ENCODE measurements around the gene SCNN1G. TPM values are rescaled to one million over a fixed set of nuclear protein-coding genes. Genes with fewer than 3 reads are reported as not detected.

The SCNN1G gene
- total and polyA plus RNA-seq, 2 of the 13 experiments (the other 11 are each of a cell fraction or from before 2014, with no cell fraction given), result not detected

DNA sequence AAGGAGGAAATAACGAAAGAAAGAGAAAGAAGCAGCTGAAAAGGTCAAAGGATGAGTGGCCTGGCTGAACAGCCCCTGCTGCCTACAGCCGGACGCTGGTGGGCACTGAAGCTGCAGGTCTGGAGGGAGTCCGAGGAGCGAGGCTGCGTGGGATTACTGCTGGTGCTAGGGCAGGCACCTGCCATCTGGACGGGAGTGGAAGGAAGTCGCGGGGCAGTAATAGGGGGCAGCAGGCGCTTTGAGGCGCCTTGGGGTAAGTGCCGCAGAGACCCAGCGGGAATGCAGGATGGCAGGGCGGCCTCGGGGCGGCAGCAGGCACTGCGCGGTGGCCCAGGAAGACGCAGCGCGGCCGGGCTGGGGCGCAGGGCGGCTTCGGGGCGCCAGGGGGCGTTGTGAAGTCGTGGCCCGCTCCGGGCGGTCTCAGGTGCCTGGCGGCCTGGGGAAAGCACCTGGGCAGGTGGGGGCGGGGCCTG is 303 bp upstream of the SCNN1G start (continued):
- TF ChIP-seq, protein P1, sequence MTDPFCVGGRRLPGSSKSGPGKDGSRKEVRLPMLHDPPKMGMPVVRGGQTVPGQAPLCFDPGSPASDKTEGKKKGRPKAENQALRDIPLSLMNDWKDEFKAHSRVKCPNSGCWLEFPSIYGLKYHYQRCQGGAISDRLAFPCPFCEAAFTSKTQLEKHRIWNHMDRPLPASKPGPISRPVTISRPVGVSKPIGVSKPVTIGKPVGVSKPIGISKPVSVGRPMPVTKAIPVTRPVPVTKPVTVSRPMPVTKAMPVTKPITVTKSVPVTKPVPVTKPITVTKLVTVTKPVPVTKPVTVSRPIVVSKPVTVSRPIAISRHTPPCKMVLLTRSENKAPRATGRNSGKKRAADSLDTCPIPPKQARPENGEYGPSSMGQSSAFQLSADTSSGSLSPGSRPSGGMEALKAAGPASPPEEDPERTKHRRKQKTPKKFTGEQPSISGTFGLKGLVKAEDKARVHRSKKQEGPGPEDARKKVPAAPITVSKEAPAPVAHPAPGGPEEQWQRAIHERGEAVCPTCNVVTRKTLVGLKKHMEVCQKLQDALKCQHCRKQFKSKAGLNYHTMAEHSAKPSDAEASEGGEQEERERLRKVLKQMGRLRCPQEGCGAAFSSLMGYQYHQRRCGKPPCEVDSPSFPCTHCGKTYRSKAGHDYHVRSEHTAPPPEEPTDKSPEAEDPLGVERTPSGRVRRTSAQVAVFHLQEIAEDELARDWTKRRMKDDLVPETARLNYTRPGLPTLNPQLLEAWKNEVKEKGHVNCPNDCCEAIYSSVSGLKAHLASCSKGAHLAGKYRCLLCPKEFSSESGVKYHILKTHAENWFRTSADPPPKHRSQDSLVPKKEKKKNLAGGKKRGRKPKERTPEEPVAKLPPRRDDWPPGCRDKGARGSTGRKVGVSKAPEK (CRISPR knock-in tag; IDR thresholded peaks at IDR 0.05; ENCODE audit: borderline replicate concordance), result no peak
- TF ChIP-seq PAX8 (CRISPR knock-in tag; IDR thresholded peaks at IDR 0.05; ENCODE audit: borderline replicate concordance) (peak; percentile 95; the same call in 1 of the 2 replicates), AGO1 (IDR thresholded peaks at IDR 0.05; ENCODE audit: low read depth, low read length, poor library complexity, severe bottlenecking) (peak; percentile 59), ZFP41 (CRISPR knock-in tag; IDR thresholded peaks at IDR 0.05; ENCODE audit: borderline replicate concordance) (no peak; the same call in 1 of the 2 replicates), ZSCAN12 (CRISPR knock-in tag; IDR thresholded peaks at IDR 0.05) (0 out of 2 replicates have a peak, but pooled peaks have one; percentile 33), ZNF501 (CRISPR knock-in tag; IDR thresholded peaks at IDR 0.05) (no peak), ZFP36L2 (CRISPR knock-in tag; IDR thresholded peaks at IDR 0.05) (no peak), ZNF382 (CRISPR knock-in tag; IDR thresholded peaks at IDR 0.05; ENCODE audit: borderline replicate concordance) (no peak), ELF3 (CRISPR knock-in tag; IDR thresholded peaks at IDR 0.05) (peak; percentile 73), ZNF224 (CRISPR knock-in tag; IDR thresholded peaks at IDR 0.05) (no peak), NAIF1 (CRISPR knock-in tag; IDR thresholded peaks at IDR 0.05; ENCODE audit: borderline replicate concordance) (no peak), NFATC3 (CRISPR knock-in tag; IDR thresholded peaks at IDR 0.05) (0 out of 2 replicates have a peak, but pooled peaks have one; percentile 22), MED13 (CRISPR knock-in tag; IDR thresholded peaks at IDR 0.05) (no peak), MBD4 (IDR thresholded peaks at IDR 0.05; ENCODE audit: borderline replicate concordance, low read length) (no peak), GATA4 (IDR thresholded peaks at IDR 0.05; ENCODE audit: borderline replicate concordance, low read depth) (no peak), SP4 (CRISPR knock-in tag; IDR thresholded peaks at IDR 0.05) (peak; percentile 79; the same call in 1 of the 2 replicates), SMYD3 (CRISPR knock-in tag; IDR thresholded peaks at IDR 0.05) (no peak), ZNF496 (CRISPR knock-in tag; IDR thresholded peaks at IDR 0.05; ENCODE audit: insufficient replicate concordance) (no peak), ZNF678 (CRISPR knock-in tag; IDR thresholded peaks at IDR 0.05) (0 out of 2 replicates have a peak, but pooled peaks have one; percentile 43)
- TF ChIP-seq, protein P2, sequence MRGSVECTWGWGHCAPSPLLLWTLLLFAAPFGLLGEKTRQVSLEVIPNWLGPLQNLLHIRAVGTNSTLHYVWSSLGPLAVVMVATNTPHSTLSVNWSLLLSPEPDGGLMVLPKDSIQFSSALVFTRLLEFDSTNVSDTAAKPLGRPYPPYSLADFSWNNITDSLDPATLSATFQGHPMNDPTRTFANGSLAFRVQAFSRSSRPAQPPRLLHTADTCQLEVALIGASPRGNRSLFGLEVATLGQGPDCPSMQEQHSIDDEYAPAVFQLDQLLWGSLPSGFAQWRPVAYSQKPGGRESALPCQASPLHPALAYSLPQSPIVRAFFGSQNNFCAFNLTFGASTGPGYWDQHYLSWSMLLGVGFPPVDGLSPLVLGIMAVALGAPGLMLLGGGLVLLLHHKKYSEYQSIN (CRISPR knock-in tag; IDR thresholded peaks at IDR 0.05; ENCODE audit: borderline replicate concordance), result no peak
- TF ChIP-seq, protein P3, sequence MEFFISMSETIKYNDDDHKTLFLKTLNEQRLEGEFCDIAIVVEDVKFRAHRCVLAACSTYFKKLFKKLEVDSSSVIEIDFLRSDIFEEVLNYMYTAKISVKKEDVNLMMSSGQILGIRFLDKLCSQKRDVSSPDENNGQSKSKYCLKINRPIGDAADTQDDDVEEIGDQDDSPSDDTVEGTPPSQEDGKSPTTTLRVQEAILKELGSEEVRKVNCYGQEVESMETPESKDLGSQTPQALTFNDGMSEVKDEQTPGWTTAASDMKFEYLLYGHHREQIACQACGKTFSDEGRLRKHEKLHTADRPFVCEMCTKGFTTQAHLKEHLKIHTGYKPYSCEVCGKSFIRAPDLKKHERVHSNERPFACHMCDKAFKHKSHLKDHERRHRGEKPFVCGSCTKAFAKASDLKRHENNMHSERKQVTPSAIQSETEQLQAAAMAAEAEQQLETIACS (CRISPR knock-in tag; IDR thresholded peaks at IDR 0.05), result no peak
- TF ChIP-seq, protein P4, sequence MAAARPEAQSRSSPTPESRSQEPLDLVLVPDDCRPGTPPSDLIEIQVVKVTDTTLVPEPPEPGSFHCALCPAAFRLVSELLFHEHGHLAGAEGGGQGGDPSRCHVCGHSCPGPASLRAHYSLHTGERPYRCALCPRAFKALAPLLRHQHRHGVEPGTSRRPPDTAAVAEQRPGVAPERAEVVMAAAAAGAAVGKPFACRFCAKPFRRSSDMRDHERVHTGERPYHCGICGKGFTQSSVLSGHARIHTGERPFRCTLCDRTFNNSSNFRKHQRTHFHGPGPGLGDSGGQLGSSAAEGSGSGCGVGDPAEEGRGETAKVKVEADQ (CRISPR knock-in tag; IDR thresholded peaks at IDR 0.05; ENCODE audit: borderline replicate concordance), result no peak; the same call in 1 of the 2 replicates
- TF ChIP-seq, protein P5, sequence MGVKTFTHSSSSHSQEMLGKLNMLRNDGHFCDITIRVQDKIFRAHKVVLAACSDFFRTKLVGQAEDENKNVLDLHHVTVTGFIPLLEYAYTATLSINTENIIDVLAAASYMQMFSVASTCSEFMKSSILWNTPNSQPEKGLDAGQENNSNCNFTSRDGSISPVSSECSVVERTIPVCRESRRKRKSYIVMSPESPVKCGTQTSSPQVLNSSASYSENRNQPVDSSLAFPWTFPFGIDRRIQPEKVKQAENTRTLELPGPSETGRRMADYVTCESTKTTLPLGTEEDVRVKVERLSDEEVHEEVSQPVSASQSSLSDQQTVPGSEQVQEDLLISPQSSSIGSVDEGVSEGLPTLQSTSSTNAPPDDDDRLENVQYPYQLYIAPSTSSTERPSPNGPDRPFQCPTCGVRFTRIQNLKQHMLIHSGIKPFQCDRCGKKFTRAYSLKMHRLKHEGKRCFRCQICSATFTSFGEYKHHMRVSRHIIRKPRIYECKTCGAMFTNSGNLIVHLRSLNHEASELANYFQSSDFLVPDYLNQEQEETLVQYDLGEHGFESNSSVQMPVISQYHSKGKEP (CRISPR knock-in tag; IDR thresholded peaks at IDR 0.05), result peak; percentile 46; the same call in 1 of the 2 replicates

All from HepG2 (cell line).